Calu3 (cell line): ENCODE measurements around the gene TMEM120B. TPM values are rescaled to one million over a fixed set of nuclear protein-coding genes. Genes with fewer than 3 reads are reported as not detected.

ENCODE experiments used
- BruUV-seq: library from RNA; stranded (reverse); fragments of 400-500 nt; replicated peaks from 2 replicates; lab custom pipeline; 2021; lab: Mats Ljungman, UMichigan
- CTCF ChIA-PET: fragments of 300-600 bp; sonication (Branson Sonifier 250); formaldehyde crosslinking; loops from one replicate; lab custom pipeline; 2022; ENCODE audit warnings: antibody characterized with exemption; lab: Charles Lee
- DNase-seq: peaks from one replicate; pipeline ENCODE4 v3.0.0; 2022
- H3K27ac Mint-ChIP-seq: one replicate; pipeline ENCODE4 v1.8.0; 2022; ENCODE audit warnings: mixed read lengths; ENCODE audit not compliant: unreplicated experiment
- H3K27me3 Mint-ChIP-seq: one replicate; pipeline ENCODE4 v1.8.0; 2022; ENCODE audit warnings: mixed read lengths; ENCODE audit not compliant: unreplicated experiment
- H3K36me3 Mint-ChIP-seq: one replicate; pipeline ENCODE4 v1.8.0; 2022; ENCODE audit warnings: mild to moderate bottlenecking, moderate library complexity, mixed read lengths; ENCODE audit not compliant: insufficient read depth, unreplicated experiment
- H3K4me1 Mint-ChIP-seq: one replicate; pipeline ENCODE4 v1.8.0; 2022; ENCODE audit warnings: mild to moderate bottlenecking, low read depth, mixed read lengths; ENCODE audit not compliant: unreplicated experiment
- H3K4me3 Mint-ChIP-seq: one replicate; pipeline ENCODE4 v1.8.0; 2022; ENCODE audit warnings: mild to moderate bottlenecking, low read depth, moderate library complexity, mixed read lengths; ENCODE audit not compliant: unreplicated experiment
- H3K9me3 Mint-ChIP-seq: one replicate; pipeline ENCODE4 v1.8.0; 2022; ENCODE audit warnings: low read depth, mixed read lengths; ENCODE audit not compliant: unreplicated experiment
- CTCF ChIP-seq: fragments of 200-600 bp; IDR thresholded peaks from one replicate; pipeline ENCODE4 v1.8.0; 2022; ENCODE audit warnings: antibody characterized with exemption; ENCODE audit not compliant: unreplicated experiment
- intact Hi-C: fragments of 100-400 bp; cut with micrococcal nuclease; formaldehyde crosslinking; loops from one replicate; pipeline ENCODE4 v1.10.0; 2022; ENCODE audit not compliant: unreplicated experiment
- total RNA-seq: library from RNA; stranded (reverse); gene quantifications from 2 replicates; pipeline ENCODE4 v1.2.3, GENCODE V29; 2022

Gene TMEM120B
- total RNA-seq, 1 experiment from 2014 or later, result 23.2 TPM

DNA sequence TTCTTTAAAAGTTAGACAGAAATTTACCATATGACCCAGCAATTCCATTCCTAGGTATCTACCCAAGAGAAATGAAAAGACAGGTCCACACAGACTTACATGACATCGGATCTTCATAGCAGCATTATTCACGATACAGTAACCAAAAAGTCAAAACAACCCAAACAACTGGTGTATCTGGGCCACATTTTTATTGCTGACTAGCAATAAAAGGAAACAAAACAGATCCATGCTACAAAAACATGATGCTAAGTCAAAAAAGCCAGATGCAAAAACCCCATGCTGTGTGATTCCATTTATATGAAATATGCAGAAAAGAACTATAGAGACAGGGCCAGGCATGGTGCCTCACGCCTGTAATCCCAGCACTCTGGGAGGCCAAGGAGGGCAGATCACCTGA, 12.9 kb downstream of the TMEM120B start:
- no peaks in the 10 kb centered on the region for H3K27me3 Mint-ChIP-seq
- CTCF ChIA-PET, result no interaction called here
- no peaks in the 10 kb centered on the region for H3K36me3 Mint-ChIP-seq
- intact Hi-C loops, result no loop called here
- H3K9me3 Mint-ChIP-seq, result no peaks in the 10 kb centered on the region
- H3K4me3 Mint-ChIP-seq, result no peak overlapping the region
- TF ChIP-seq CTCF, result no peak
- no peaks in the 10 kb centered on the region for H3K4me1 Mint-ChIP-seq
- no TSS peak for BruUV-seq
- no peak overlapping the region for H3K27ac Mint-ChIP-seq
- no peak for DNase-seq

- TF ChIP-seq CTCF, result no peak
- Mint-ChIP-seq H3K4me1 (no peaks in the 10 kb centered on the region), H3K4me3 (no peak overlapping the region), H3K27me3 (no peaks in the 10 kb centered on the region), H3K36me3 (no peaks in the 10 kb centered on the region), H3K9me3 (no peaks in the 10 kb centered on the region), H3K27ac (no peak overlapping the region)
- no peak for DNase-seq
- BruUV-seq, result no TSS peak
- intact Hi-C loops, result no loop called here
- CTCF ChIA-PET, result interaction anchor here (0.6 kb wide), 1 partner anchor 1237 kb away, joined by 3 read pairs; the partner anchor contains the start of gene ABCB9
Measured at GRCh38 chr12:121729021-121729420, 16.5 kb downstream of the TMEM120B start.

DNA sequence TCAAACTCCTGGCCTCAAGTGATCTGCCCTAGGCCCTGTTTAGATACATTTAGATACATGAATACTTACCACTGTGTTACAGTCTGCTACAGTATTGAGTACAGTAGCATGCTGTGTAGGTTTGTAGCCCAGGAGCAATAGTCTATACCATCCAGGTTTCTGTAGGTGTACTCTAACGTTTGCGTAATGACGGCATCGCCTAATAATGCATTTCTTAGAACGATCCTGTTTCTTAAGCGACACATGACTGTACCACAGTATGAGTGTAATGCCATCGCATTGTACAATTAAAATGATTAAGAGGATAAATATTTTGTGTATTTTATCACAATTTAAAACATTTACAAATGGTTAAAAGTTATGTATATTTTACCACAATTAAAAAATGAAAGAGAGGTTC, 18.9 kb downstream of the TMEM120B start:
- Mint-ChIP-seq H3K4me3 (no peak overlapping the region), H3K9me3 (no peaks in the 10 kb centered on the region), H3K36me3 (no peaks in the 10 kb centered on the region), H3K27me3 (no peaks in the 10 kb centered on the region), H3K27ac (no peak overlapping the region), H3K4me1 (no peaks in the 10 kb centered on the region)
- CTCF ChIA-PET, result no interaction called here
- intact Hi-C loops, result no loop called here
- no peak for DNase-seq
- no TSS peak for BruUV-seq
- TF ChIP-seq CTCF, result no peak

- H3K36me3 Mint-ChIP-seq, result no peaks in the 10 kb centered on the region
- no TSS peak for BruUV-seq
- DNase-seq, result no peak
- no peak for TF ChIP-seq CTCF
- CTCF ChIA-PET, result interaction anchor here (1.2 kb wide), 1 partner anchor 9 kb away, joined by 6 read pairs; no protein-coding TSS in a partner anchor
- intact Hi-C loops, result no loop called here
- H3K4me3 Mint-ChIP-seq, result no peak overlapping the region
- H3K9me3 Mint-ChIP-seq, result no peaks in the 10 kb centered on the region
- no peak overlapping the region for H3K27ac Mint-ChIP-seq
- H3K27me3 Mint-ChIP-seq, result no peaks in the 10 kb centered on the region
- no peaks in the 10 kb centered on the region for H3K4me1 Mint-ChIP-seq
Measured at GRCh38 chr12:121733849-121734248, 21.3 kb downstream of the TMEM120B start.
